Measurements from ENCODE around the gene COL4A1. TPM values are rescaled to one million over a fixed set of nuclear protein-coding genes. Genes with fewer than 3 reads are reported as not detected.

COL4A1 gene
- total and polyA plus RNA-seq, 2 of the 13 experiments (the other 11 are each of a cell fraction or from before 2014, with no cell fraction given) = not detected

DNA sequence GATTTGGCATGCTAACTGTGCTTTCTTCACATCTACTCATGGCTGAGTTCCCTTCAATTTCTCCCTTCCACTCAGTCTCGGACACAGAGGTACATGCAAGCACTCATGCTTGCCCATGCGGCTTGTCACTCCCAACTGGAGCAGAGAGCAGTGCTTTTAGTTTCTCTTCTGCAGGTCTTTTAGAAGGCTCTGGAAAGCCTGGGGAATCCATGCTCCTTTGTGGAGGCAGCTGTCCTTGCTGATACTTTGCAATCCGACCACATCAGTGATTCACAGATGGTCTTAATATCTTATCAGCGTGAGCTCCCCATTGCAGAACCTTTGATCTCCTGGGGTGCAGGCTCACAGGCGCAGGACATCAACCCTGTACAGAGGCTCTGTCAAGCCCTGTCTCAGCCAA lies 203.9 kb downstream of the COL4A1 start (continued):
- no peak for TF ChIP-seq SIX1 (CRISPR knock-in tag; IDR thresholded peaks at IDR 0.05; ENCODE audit: borderline replicate concordance)
- TF ChIP-seq PHF21A (CRISPR knock-in tag; IDR thresholded peaks at IDR 0.05) = no peak
- TF ChIP-seq, protein P1, sequence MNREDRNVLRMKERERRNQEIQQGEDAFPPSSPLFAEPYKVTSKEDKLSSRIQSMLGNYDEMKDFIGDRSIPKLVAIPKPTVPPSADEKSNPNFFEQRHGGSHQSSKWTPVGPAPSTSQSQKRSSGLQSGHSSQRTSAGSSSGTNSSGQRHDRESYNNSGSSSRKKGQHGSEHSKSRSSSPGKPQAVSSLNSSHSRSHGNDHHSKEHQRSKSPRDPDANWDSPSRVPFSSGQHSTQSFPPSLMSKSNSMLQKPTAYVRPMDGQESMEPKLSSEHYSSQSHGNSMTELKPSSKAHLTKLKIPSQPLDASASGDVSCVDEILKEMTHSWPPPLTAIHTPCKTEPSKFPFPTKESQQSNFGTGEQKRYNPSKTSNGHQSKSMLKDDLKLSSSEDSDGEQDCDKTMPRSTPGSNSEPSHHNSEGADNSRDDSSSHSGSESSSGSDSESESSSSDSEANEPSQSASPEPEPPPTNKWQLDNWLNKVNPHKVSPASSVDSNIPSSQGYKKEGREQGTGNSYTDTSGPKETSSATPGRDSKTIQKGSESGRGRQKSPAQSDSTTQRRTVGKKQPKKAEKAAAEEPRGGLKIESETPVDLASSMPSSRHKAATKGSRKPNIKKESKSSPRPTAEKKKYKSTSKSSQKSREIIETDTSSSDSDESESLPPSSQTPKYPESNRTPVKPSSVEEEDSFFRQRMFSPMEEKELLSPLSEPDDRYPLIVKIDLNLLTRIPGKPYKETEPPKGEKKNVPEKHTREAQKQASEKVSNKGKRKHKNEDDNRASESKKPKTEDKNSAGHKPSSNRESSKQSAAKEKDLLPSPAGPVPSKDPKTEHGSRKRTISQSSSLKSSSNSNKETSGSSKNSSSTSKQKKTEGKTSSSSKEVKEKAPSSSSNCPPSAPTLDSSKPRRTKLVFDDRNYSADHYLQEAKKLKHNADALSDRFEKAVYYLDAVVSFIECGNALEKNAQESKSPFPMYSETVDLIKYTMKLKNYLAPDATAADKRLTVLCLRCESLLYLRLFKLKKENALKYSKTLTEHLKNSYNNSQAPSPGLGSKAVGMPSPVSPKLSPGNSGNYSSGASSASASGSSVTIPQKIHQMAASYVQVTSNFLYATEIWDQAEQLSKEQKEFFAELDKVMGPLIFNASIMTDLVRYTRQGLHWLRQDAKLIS (CRISPR knock-in tag; IDR thresholded peaks at IDR 0.05) = no peak
- no peak for TF ChIP-seq NBN (conservative IDR thresholded peaks at IDR 0.05)

DNA sequence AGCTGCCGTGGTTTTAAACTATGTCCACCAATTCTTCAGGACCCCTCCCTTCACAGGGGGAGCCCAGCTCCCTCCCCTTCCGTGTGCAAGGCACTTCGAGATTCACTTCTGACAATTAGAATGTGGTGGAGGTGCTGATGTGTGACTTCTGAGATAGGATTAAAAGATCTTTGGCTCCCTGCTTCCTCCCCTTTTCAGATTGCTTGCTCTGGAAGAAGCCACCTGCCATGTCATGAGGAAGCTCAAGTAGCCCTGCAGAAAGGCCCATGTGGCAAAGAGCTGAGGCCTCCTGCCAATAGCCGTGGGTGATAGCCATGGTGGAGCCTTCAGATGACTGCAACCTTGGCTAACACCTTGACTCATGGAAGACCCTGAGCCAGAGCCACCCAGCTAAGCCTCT lies 204.9 kb downstream of the COL4A1 start:
- no TSS peak for BruUV-seq (replicated peaks)
- Histone ChIP-seq H3K4me2 (ENCODE audit: low read depth, low read length) (no peak overlapping the region), H3K9me3 (ENCODE audit: low read length) (peaks cover 20% of the 10 kb centered on the region), H3K9ac (ENCODE audit: insufficient read depth, low read depth, low read length) (no peak overlapping the region), H3K4me1 (ENCODE audit: insufficient read depth, low read length) (no peaks in the 10 kb centered on the region), H2AFZ (ENCODE audit: low read length) (no peak overlapping the region), H3K27ac (ENCODE audit: extremely low read length, insufficient read depth, low read length) (no peak overlapping the region), H3K4me3 (replicated peaks in 1 of 3; ENCODE audit: insufficient read depth in 1 of 3, low read depth in 2 of 3, low read length in 3 of 3) (no peak overlapping the region), H3K79me2 (ENCODE audit: insufficient read depth, low read length) (no peaks in the 10 kb centered on the region), H3K36me3 (replicated peaks in 1 of 2; ENCODE audit: control insufficient read depth in 1 of 2, insufficient read depth in 2 of 2, low read length in 2 of 2) (no peaks in the 10 kb centered on the region), H4K20me1 (ENCODE audit: insufficient read depth, low read length) (no peaks in the 10 kb centered on the region), H3K27me3 (ENCODE audit: control insufficient read depth in 1 of 2, insufficient read depth in 2 of 2, low read length in 2 of 2) (no peaks in the 10 kb centered on the region)
- ChIA-PET CTCF (ENCODE audit: low intra/inter-chr PET ratio, low total read pairs) (no interaction called here), POLR2A (no interaction called here)
- DNase-seq (ENCODE audit: low spot score) (no peak), FAIRE-seq (no peak), ATAC-seq (no peak)
- in situ Hi-C loops (cut with HindIII; ENCODE audit: extremely low pct_ligation_motif_present, low pct_unique_long_range_greater_than_20kb) (loop anchor here (10.0 to 25.0 kb wide), 2 partner anchors 957 to 1890 kb away; partner anchors contain the start of genes ABHD13 and LIG4), intact Hi-C loops (cut with micrococcal nuclease; ENCODE audit: unreplicated experiment) (no loop called here)
- 8% methylated on average over 4 of the region's 4 CpGs for WGBS (ENCODE audit: low lambda C conversion rate)
- no peak for TF ChIP-seq ZNF232 (CRISPR knock-in tag; IDR thresholded peaks at IDR 0.05; ENCODE audit: borderline replicate concordance)
- TF ChIP-seq CBX5 (CRISPR knock-in tag; IDR thresholded peaks at IDR 0.05; ENCODE audit: borderline replicate concordance) = no peak
- TF ChIP-seq ZNF484 (CRISPR knock-in tag; IDR thresholded peaks at IDR 0.05; ENCODE audit: borderline replicate concordance, low read depth) = no peak
- TF ChIP-seq ZNF724P (CRISPR knock-in tag; IDR thresholded peaks at IDR 0.05; ENCODE audit: borderline replicate concordance) = no peak
- TF ChIP-seq SSRP1 (CRISPR knock-in tag; IDR thresholded peaks at IDR 0.05) = no peak
